ENCODE measurements around the gene NPRL2. TPM values are rescaled to one million over a fixed set of nuclear protein-coding genes. Genes with fewer than 3 reads are reported as not detected.
A peak's percentile ranks its signal among the peaks of the same experiment; 100 is the strongest.

NPRL2 gene
- total and polyA plus RNA-seq, 2 of the 13 experiments (the other 11 are each of a cell fraction or from before 2014, with no cell fraction given): 30.6 to 51.4 TPM

- TF ChIP-seq GMEB1 (CRISPR knock-in tag; IDR thresholded peaks at IDR 0.05; ENCODE audit: borderline replicate concordance) (peak; percentile 28; the same call in 1 of the 2 replicates), ZNF629 (CRISPR knock-in tag; conservative IDR thresholded peaks at IDR 0.05) (no peak), ATRX (CRISPR knock-in tag; IDR thresholded peaks at IDR 0.05; ENCODE audit: borderline replicate concordance) (no peak), MTA1 (CRISPR knock-in tag; IDR thresholded peaks at IDR 0.05; ENCODE audit: borderline replicate concordance) (0 out of 2 replicates have a peak, but pooled peaks have one; percentile 62), ZNF451 (CRISPR knock-in tag; IDR thresholded peaks at IDR 0.05) (no peak), SNAI1 (CRISPR knock-in tag; IDR thresholded peaks at IDR 0.05; ENCODE audit: borderline replicate concordance) (0 out of 2 replicates have a peak, but pooled peaks have one; percentile 35), ZNF333 (CRISPR knock-in tag; IDR thresholded peaks at IDR 0.05; ENCODE audit: borderline replicate concordance) (no peak), ZHX1 (CRISPR knock-in tag; IDR thresholded peaks at IDR 0.05; ENCODE audit: low read depth) (no peak), ZNF12 (CRISPR knock-in tag; IDR thresholded peaks at IDR 0.05) (no peak), SPEN (CRISPR knock-in tag; IDR thresholded peaks at IDR 0.05; ENCODE audit: low read depth) (no peak), SALL2 (CRISPR knock-in tag; IDR thresholded peaks at IDR 0.05) (no peak), TGIF2 (CRISPR knock-in tag; IDR thresholded peaks at IDR 0.05) (peak; percentile 80), LCORL (IDR thresholded peaks at IDR 0.05) (no peak), LCORL (CRISPR knock-in tag; IDR thresholded peaks at IDR 0.05) (peak; percentile 43; the same call in 1 of the 2 replicates), ZNF282 (IDR thresholded peaks at IDR 0.05; ENCODE audit: partially characterized antibody) (no peak), PLRG1 (conservative IDR thresholded peaks at IDR 0.05) (no peak), ZC3H4 (CRISPR knock-in tag; IDR thresholded peaks at IDR 0.05; ENCODE audit: borderline replicate concordance) (no peak), SP5 (CRISPR knock-in tag; IDR thresholded peaks at IDR 0.05; ENCODE audit: borderline replicate concordance, low read depth) (peak; percentile 62; the same call in 1 of the 2 replicates), ZNF788 (CRISPR knock-in tag; IDR thresholded peaks at IDR 0.05; ENCODE audit: borderline replicate concordance) (0 out of 2 replicates have a peak, but pooled peaks have one; percentile 27), NR3C1 (CRISPR knock-in tag; IDR thresholded peaks at IDR 0.05) (no peak), PHF8 (CRISPR knock-in tag; IDR thresholded peaks at IDR 0.05) (peak; percentile 33; the same call in 1 of the 2 replicates), SRY (CRISPR knock-in tag; IDR thresholded peaks at IDR 0.05) (no peak), SMC3 (IDR thresholded peaks at IDR 0.05; ENCODE audit: low read length) (peak; percentile 85)
Observed at GRCh38 chr3:50324351-50325112, 26.0 kb downstream of the NPRL2 start (continued).

Measured in HepG2 (cell line).